Lower lobe of right lung (tissue), 2 donors: ENCODE measurements around the gene JAKMIP2. TPM values are rescaled to one million over a fixed set of nuclear protein-coding genes. Genes with fewer than 3 reads are reported as not detected.
"Not testable (repeated sequence)": the region's sequence is repeated elsewhere in the genome, so short reads cannot be mapped to it uniquely, and the experiment has no call there.

Source experiments
- ATAC-seq, 2 donors: fragments of 200-7000 bp; cut with Tn5 transposase; one replicate each; pipeline ENCODE4 v1.9.1; 2020 to 2022; ENCODE audit warnings: mild to moderate bottlenecking in 2 of 2, moderate library complexity in 2 of 2
- DNase-seq: peaks from one replicate; pipeline ENCODE4 v3.0.0-alpha.2; 2020
- H3K27ac ChIP-seq: fragments of 200-600 bp; one replicate; pipeline ENCODE4 v1.8.0; 2022
- H3K27me3 ChIP-seq: fragments of 200-600 bp; one replicate; pipeline ENCODE4 v1.8.0; 2022; ENCODE audit warnings: low read depth
- H3K36me3 ChIP-seq: fragments of 200-600 bp; one replicate; pipeline ENCODE4 v1.8.0; 2022; ENCODE audit warnings: mild to moderate bottlenecking
- H3K4me1 ChIP-seq: fragments of 200-600 bp; one replicate; pipeline ENCODE4 v1.8.0; 2022
- H3K4me3 ChIP-seq: fragments of 200-600 bp; one replicate; pipeline ENCODE4 v1.8.0; 2022; ENCODE audit warnings: mild to moderate bottlenecking
- H3K9me3 ChIP-seq: fragments of 200-600 bp; one replicate; pipeline ENCODE4 v1.8.0; 2022
- intact Hi-C: fragments of 100-400 bp; cut with DNase I; formaldehyde crosslinking; loops from one replicate; pipeline ENCODE4 v1.11.0; 2022
- long read RNA-seq: library from polyadenylated mRNA; unstranded; transcript quantifications from one replicate; pipeline ENCODE4 v2.0.0, GENCODE V29; 2021
- total RNA-seq: library from RNA; stranded (reverse); fragmentation: NEBNext Ultra II Directional; extraction: Animal tissue kit (Norgen Biotek cat#: 25700); gene quantifications from one replicate; pipeline ENCODE4 v1.2.1, GENCODE V29; 2021
- TF ChIP-seq, protein P1 (sequence below): fragments of 200-600 bp; IDR thresholded peaks from one replicate; pipeline ENCODE4 v1.8.0; 2022; ENCODE audit warnings: antibody characterized with exemption, mild to moderate bottlenecking
- donor health status: DM: no; HTN: yes; CAD: no; lungs with severe emphysema.

The JAKMIP2 gene
- total RNA-seq = 8.3 TPM
- long read RNA-seq, full-length matches to known transcripts = 5 of 11 reads
- long read RNA-seq, partial matches to known transcripts = 4 of 11 reads
- long read RNA-seq, other reads (novel, unspliced or antisense) = 2 of 11 reads

GRCh38 chr5:147782110-147783028 is at the start of gene JAKMIP2:
TSS of gene JAKMIP2 (minus strand) at chr5:147782728. CDS start at chr5:147671806, 110,922 bp downstream.
- H3K27ac ChIP-seq = no peak within 1 kb of the TSS
- H3K4me1 ChIP-seq = no peaks in the 10 kb centered on the region
- intact Hi-C loops = no loop called here
- H3K4me3 ChIP-seq = peak within 1 kb of the TSS; percentile 37
- ATAC-seq = peak; percentile 85 to 93
- H3K36me3 ChIP-seq = no peaks in the 10 kb centered on the region
- H3K9me3 ChIP-seq = no peaks in the 10 kb centered on the region
- peak; percentile 74 for DNase-seq
- H3K27me3 ChIP-seq = peaks cover 5% of the 10 kb centered on the region
- TF ChIP-seq, protein P1, sequence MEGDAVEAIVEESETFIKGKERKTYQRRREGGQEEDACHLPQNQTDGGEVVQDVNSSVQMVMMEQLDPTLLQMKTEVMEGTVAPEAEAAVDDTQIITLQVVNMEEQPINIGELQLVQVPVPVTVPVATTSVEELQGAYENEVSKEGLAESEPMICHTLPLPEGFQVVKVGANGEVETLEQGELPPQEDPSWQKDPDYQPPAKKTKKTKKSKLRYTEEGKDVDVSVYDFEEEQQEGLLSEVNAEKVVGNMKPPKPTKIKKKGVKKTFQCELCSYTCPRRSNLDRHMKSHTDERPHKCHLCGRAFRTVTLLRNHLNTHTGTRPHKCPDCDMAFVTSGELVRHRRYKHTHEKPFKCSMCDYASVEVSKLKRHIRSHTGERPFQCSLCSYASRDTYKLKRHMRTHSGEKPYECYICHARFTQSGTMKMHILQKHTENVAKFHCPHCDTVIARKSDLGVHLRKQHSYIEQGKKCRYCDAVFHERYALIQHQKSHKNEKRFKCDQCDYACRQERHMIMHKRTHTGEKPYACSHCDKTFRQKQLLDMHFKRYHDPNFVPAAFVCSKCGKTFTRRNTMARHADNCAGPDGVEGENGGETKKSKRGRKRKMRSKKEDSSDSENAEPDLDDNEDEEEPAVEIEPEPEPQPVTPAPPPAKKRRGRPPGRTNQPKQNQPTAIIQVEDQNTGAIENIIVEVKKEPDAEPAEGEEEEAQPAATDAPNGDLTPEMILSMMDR = no peak

- H3K27ac ChIP-seq = no peak within 1 kb of the TSS
- no peaks in the 10 kb centered on the region for H3K4me1 ChIP-seq
- DNase-seq = no peak
- no peaks in the 10 kb centered on the region for H3K36me3 ChIP-seq
- no peak within 1 kb of the TSS for H3K4me3 ChIP-seq
- no peaks in the 10 kb centered on the region for H3K27me3 ChIP-seq
- H3K9me3 ChIP-seq = no peaks in the 10 kb centered on the region
- no peak for ATAC-seq
- intact Hi-C loops = no loop called here
- TF ChIP-seq, protein P1 = no peak
These were observed 48.9 kb upstream of the JAKMIP2 start, which contains the start of gene SPINK1 for GRCh38 chr5:147831465-147831864. TSS of gene SPINK1 (minus strand) at chr5:147831671. CDS start at chr5:147831577, 94 bp downstream.

DNA sequence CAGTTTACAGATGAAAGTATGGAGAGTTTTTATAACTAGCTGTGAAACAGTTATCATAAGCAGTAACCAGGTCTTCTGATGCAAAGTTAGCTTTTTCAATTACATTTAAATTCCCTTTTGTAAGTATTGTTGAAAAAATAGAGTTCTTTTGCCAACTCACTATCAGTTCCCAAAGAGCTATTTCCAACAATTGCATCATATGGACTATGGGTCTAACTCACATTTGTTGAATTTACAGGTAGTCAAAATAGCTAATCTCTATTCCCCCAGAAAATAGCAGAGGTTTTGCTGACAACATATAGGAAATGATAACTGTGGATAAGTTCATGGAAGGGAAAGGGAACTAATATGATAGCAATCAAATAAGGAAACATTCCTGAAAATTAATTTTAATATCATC is 47.5 kb upstream of the JAKMIP2 start:
- Histone ChIP-seq H3K36me3 (no peaks in the 10 kb centered on the region), H3K4me1 (no peaks in the 10 kb centered on the region), H3K4me3 (no peak overlapping the region), H3K9me3 (no peaks in the 10 kb centered on the region), H3K27me3 (no peaks in the 10 kb centered on the region), H3K27ac (no peak overlapping the region)
- ATAC-seq (no peak), DNase-seq (no peak)
- intact Hi-C loops = no loop called here
- TF ChIP-seq, protein P1 = no peak

- intact Hi-C loops, H3K27me3 ChIP-seq, H3K4me1 ChIP-seq, H3K36me3 ChIP-seq, ATAC-seq, H3K9me3 ChIP-seq, DNase-seq, H3K4me3 ChIP-seq, H3K27ac ChIP-seq: not testable (repeated sequence)
These were observed 44.5 kb upstream of the JAKMIP2 start for GRCh38 chr5:147827017-147827416.

DNA sequence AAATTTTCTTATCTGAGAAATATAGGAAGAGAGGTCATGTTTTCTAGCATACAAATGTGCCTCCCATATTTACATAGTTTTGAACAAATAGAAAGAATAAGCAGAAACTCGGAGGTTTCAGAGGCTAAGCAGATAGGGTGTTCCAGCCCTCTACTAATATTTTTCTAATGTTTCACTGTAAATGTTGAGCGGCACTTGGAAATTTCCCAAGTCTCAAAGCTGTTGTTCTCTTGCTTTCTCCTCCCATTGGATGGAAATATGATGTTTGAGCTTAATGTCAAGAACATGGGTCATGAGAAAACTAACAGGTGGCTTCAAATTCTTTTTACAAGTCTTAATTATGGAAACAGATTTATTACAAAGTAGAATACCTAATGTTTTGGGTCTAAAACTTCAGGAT is 43.8 kb upstream of the JAKMIP2 start:
- Histone ChIP-seq H3K27me3 (no peaks in the 10 kb centered on the region), H3K9me3 (no peaks in the 10 kb centered on the region), H3K4me3 (no peak overlapping the region), H3K36me3 (no peaks in the 10 kb centered on the region), H3K27ac (no peak overlapping the region), H3K4me1 (no peaks in the 10 kb centered on the region)
- ATAC-seq = no peak
- TF ChIP-seq, protein P1 = no peak
- intact Hi-C loops = no loop called here
- DNase-seq = no peak
